ENCODE results near the gene ADSL. TPM values are rescaled to one million over a fixed set of nuclear protein-coding genes. Genes with fewer than 3 reads are reported as not detected.
A peak's percentile ranks its signal among the peaks of the same experiment; 100 is the strongest.

ADSL gene
- total RNA-seq, 1 donor from 2014 or later = 120 TPM

DNA sequence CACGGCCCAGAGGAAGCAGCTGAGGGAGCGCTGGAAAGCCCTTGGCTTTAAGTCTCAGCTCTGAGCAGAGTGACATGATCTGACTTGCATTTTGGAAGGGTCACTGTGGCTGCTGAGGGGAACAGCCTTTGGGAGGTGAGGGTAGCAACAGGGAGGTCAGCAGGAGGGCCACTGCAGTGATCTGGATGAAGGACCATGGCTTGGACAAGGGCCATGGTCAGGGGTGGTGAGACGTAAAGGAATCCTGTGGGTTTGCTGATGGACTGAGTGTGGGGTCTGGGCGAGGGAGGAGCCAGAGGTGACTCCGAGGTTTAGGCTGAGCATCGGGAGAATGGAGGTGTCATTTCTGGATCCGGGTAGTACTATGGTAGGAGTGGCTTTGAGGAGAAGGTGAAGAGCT is 57.4 kb downstream of the ADSL start:
- DNase-seq (ENCODE audit: low read depth, low spot score) = no peak
- peak overlapping the region; percentile 34 for H3K4me3 Mint-ChIP-seq
- no peaks in the 10 kb centered on the region for H3K27me3 Mint-ChIP-seq (ENCODE audit: low read depth)
- TF ChIP-seq CTCF (conservative IDR thresholded peaks at IDR 0.05) = no peak
- H3K27ac Mint-ChIP-seq (ENCODE audit: unreplicated experiment) = no peak overlapping the region
- H3K4me1 Mint-ChIP-seq = no peaks in the 10 kb centered on the region
- H3K36me3 Mint-ChIP-seq (ENCODE audit: low read depth) = peaks cover 7% of the 10 kb centered on the region
- H3K9me3 Mint-ChIP-seq = no peaks in the 10 kb centered on the region

DNA sequence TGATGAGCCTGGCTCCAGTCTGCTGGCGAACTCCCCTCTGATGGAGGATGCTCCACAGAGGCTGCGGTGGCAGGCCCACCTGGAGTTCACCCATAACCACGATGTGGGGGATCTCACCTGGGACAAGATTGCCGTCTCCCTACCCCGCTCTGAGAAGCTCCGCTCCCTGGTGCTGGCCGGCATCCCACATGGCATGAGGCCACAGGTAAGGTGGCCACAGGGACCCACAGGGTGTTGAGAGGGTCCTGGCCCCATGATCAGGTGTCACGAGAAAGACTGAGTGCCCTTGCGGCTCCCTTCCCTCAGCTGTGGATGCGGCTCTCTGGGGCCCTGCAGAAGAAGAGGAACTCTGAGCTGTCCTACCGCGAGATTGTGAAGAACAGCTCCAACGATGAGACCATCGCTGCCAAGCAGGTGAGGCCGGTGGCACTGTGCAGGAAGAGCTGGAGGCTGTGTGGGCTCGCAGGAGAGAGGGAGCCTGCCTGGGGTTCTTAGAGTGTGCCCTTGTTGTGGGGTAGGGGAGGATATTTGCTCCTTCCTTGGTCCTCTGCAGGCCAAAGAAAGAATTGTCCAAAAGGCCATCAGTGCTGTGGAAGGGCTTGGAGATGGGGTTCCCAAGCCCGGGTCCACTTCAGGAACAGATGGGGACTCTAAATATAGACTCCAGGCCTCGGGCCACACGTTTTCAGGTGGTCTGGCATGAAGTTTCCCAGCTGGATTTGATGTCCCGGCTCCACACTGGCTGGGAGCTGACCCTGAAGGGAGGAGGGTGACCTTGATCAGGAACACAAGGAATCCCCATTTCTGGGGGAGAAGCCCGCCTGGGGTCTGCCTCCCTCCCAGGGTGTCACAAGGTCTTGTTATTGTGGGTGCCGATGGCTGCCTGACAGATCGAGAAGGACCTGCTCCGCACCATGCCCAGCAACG is 58.2 kb downstream of the ADSL start:
- no peaks in the 10 kb centered on the region for H3K4me1 Mint-ChIP-seq
- no peaks in the 10 kb centered on the region for H3K27me3 Mint-ChIP-seq (ENCODE audit: low read depth)
- peak overlapping the region; percentile 34 for H3K4me3 Mint-ChIP-seq
- H3K36me3 Mint-ChIP-seq (ENCODE audit: low read depth) = peaks cover 7% of the 10 kb centered on the region
- DNase-seq (ENCODE audit: low read depth, low spot score) = no peak
- H3K27ac Mint-ChIP-seq (ENCODE audit: unreplicated experiment) = no peak overlapping the region
- no peak for TF ChIP-seq CTCF (conservative IDR thresholded peaks at IDR 0.05)
- H3K9me3 Mint-ChIP-seq = no peaks in the 10 kb centered on the region

DNA sequence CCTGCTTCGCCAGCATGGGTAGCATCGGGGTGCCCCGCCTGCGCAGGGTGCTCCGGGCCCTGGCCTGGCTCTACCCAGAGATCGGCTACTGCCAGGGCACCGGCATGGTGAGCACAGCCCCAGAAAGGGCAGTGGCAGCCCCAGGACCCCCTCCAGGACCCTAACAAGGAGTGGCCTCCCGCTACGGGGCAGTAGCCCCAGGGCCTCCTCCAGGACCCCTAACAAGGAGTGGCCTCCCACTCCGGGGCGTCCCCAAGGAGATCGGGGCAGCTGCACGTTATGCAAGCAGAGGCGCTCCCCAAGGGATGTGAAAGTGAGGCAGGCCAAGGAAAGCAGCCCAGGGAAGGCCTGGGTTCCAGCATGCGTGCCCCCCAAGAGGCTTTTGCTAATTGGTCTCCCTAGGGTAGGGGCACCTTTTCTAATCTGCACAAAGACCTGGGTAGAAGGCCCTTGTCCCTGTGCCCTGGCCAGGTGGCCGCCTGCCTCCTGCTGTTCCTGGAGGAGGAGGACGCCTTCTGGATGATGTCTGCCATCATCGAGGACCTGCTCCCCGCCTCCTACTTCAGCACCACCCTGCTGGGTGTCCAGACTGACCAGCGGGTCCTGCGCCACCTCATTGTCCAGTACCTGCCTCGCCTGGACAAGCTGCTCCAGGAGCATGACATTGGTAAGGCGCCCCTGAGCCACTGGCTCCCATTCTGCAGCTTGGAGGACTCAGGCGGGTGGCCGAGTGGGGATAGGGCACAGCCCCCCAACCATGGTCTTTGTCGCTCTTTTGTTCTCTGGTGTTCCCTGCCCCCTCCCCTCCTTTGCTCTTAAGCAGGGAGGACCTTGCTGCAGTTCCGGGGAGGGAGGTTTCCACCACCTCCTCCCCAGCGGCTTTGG is 59.1 kb downstream of the ADSL start:
- H3K4me3 Mint-ChIP-seq = no peak overlapping the region
- H3K27me3 Mint-ChIP-seq (ENCODE audit: low read depth) = no peaks in the 10 kb centered on the region
- H3K9me3 Mint-ChIP-seq = no peaks in the 10 kb centered on the region
- TF ChIP-seq CTCF (conservative IDR thresholded peaks at IDR 0.05) = no peak
- no peaks in the 10 kb centered on the region for H3K4me1 Mint-ChIP-seq
- peaks cover 7% of the 10 kb centered on the region for H3K36me3 Mint-ChIP-seq (ENCODE audit: low read depth)
- H3K27ac Mint-ChIP-seq (ENCODE audit: unreplicated experiment) = no peak overlapping the region
- DNase-seq (ENCODE audit: low read depth, low spot score) = no peak

DNA sequence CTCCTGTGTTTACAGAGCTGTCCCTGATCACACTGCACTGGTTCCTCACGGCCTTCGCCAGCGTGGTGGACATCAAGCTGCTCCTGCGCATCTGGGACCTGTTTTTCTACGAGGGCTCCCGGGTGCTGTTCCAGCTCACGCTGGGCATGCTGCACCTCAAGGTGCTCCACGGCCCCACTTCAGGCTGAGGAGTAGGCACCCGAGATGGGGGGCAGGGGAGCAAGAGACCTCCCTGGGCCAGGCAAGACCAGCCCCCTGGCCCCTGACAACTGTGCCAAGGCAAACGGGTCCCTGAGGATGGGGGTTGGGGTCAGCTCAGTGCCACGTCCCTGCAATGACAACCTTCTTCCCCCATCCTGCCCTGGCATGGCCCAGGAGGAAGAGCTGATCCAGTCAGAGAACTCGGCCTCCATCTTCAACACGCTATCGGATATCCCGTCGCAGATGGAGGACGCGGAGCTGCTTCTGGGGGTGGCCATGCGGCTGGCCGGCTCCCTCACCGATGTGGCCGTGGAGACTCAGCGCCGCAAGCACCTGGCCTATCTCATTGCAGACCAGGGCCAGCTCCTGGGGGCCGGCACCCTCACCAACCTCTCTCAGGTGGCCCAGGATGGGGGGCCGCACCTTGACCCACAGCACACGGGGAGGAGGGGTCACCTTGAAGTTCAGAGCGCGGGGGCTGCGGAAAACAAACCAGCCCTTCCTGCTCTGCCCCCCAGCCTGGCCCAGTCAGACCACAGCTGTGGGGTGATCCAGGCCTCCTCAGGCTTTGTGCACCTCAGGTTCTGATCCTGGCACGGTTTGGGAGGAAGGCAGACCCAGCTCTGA is 60.0 kb downstream of the ADSL start:
- no peak overlapping the region for H3K27ac Mint-ChIP-seq (ENCODE audit: unreplicated experiment)

More for the DNA sequence above, 60.0 kb downstream of the ADSL start:
- no peak overlapping the region for H3K4me3 Mint-ChIP-seq
- DNase-seq (ENCODE audit: low read depth, low spot score) = no peak
- H3K27me3 Mint-ChIP-seq (ENCODE audit: low read depth) = no peaks in the 10 kb centered on the region
- peaks cover 7% of the 10 kb centered on the region for H3K36me3 Mint-ChIP-seq (ENCODE audit: low read depth)
- no peaks in the 10 kb centered on the region for H3K4me1 Mint-ChIP-seq
- TF ChIP-seq CTCF (conservative IDR thresholded peaks at IDR 0.05) = no peak
- H3K9me3 Mint-ChIP-seq = no peaks in the 10 kb centered on the region
